Mesendoderm (in vitro differentiated cells): ENCODE data around the gene RNU1-3.
"Not testable (repeated sequence)": the region's sequence is repeated elsewhere in the genome, so short reads cannot be mapped to it uniquely, and the experiment has no call there.

ENCODE experiments used
- DNase-seq: peaks from one replicate; pipeline ENCODE4 v3.0.0; 2013
- H2AK5ac ChIP-seq: 2 replicates; pipeline ENCODE4 v1.6.1; 2013; ENCODE audit warnings: low read length, inconsistent platforms
- H2BK120ac ChIP-seq: 2 replicates; pipeline ENCODE4 v1.6.1; 2013; ENCODE audit warnings: low read depth, mild to moderate bottlenecking, low read length, moderate library complexity, mixed read lengths
- H2BK15ac ChIP-seq: replicated peaks from 2 replicates; pipeline ENCODE4 v1.6.1; 2013; ENCODE audit warnings: low read depth, mild to moderate bottlenecking, moderate library complexity
- H2BK5ac ChIP-seq: 2 replicates; pipeline ENCODE4 v1.6.1; 2013; ENCODE audit warnings: low read length, inconsistent platforms
- H3K18ac ChIP-seq: 2 replicates; pipeline ENCODE4 v1.6.1; 2013; ENCODE audit warnings: mild to moderate bottlenecking, low read length, mixed read lengths
- H3K23ac ChIP-seq: one replicate; pipeline ENCODE4 v1.6.1; 2013; ENCODE audit warnings: low read length
- H3K27ac ChIP-seq: 2 replicates; pipeline ENCODE4 v1.5.1; 2013; ENCODE audit warnings: low read depth, mild to moderate bottlenecking, inconsistent platforms, low read length, moderate library complexity
- H3K27me3 ChIP-seq: 2 replicates; pipeline ENCODE4 v1.6.1; 2013; ENCODE audit warnings: low read length, control low read depth, mild to moderate bottlenecking, inconsistent platforms; ENCODE audit not compliant: insufficient read depth, poor library complexity
- H3K36me3 ChIP-seq: 2 replicates; pipeline ENCODE4 v1.6.1; 2013; ENCODE audit warnings: low read length, inconsistent platforms; ENCODE audit not compliant: control insufficient read depth, insufficient read depth
- H3K4ac ChIP-seq: one replicate; pipeline ENCODE4 v1.6.1; 2013; ENCODE audit warnings: low read depth, mild to moderate bottlenecking, low read length, moderate library complexity
- H3K4me1 ChIP-seq: 2 replicates; pipeline ENCODE4 v1.6.1; 2013; ENCODE audit warnings: low read depth, low read length, inconsistent platforms; ENCODE audit not compliant: control insufficient read depth
- H3K4me2 ChIP-seq: 2 replicates; pipeline ENCODE4 v1.6.1; 2013; ENCODE audit warnings: low read length
- H3K4me3 ChIP-seq: 2 replicates; pipeline ENCODE4 v1.5.1; 2013; ENCODE audit warnings: mild to moderate bottlenecking, low read length
- H3K56ac ChIP-seq: one replicate; pipeline ENCODE4 v1.6.1; 2013; ENCODE audit warnings: low read length
- H3K79me1 ChIP-seq: 2 replicates; pipeline ENCODE4 v1.6.1; 2013; ENCODE audit warnings: low read length, inconsistent platforms
- H3K79me2 ChIP-seq: 2 replicates; pipeline ENCODE4 v1.6.1; 2013; ENCODE audit warnings: mild to moderate bottlenecking, low read length; ENCODE audit not compliant: control insufficient read depth, insufficient read depth
- H3K9ac ChIP-seq: 2 replicates; pipeline ENCODE4 v1.6.1; 2013; ENCODE audit warnings: low read length, inconsistent platforms
- H4K5ac ChIP-seq: one replicate; pipeline ENCODE4 v1.6.1; 2013; ENCODE audit warnings: low read length
- H4K8ac ChIP-seq: one replicate; pipeline ENCODE4 v1.6.1; 2013; ENCODE audit warnings: low read depth, mild to moderate bottlenecking, control low read depth, low read length, moderate library complexity
- WGBS: extraction: QIAGEN DNeasy Blood & Tissue Kit; methylation state at CpG from one replicate; pipeline ENCODE4 v1.1.7; 2013; ENCODE audit warnings: low lambda C conversion rate, missing lambda C conversion rate; ENCODE audit not compliant: insufficient coverage; ENCODE audit errors: extremely low coverage; 5-methylcytosine and 5-hydroxymethylcytosine counted together

The RNU1-3 gene

GRCh38 chr1:16630661-16631247 is 36.0 kb downstream of the RNU1-3 start:
- WGBS, result no CpG with 5 or more reads among the region's 36 CpGs
- no peak overlapping the region for H2BK120ac ChIP-seq

GRCh38 chr1:16629916-16630530 is 36.7 kb downstream of the RNU1-3 start:
- H3K36me3 ChIP-seq, result peaks cover 19% of the 10 kb centered on the region
- not testable (repeated sequence) for H3K27me3 ChIP-seq, H3K27ac ChIP-seq, H3K23ac ChIP-seq, H3K4me3 ChIP-seq, H4K8ac ChIP-seq, H3K4me2 ChIP-seq, H3K79me1 ChIP-seq, H2BK15ac ChIP-seq, DNase-seq, H3K56ac ChIP-seq, H3K18ac ChIP-seq, H3K4ac ChIP-seq, H2BK5ac ChIP-seq, H4K5ac ChIP-seq, H3K4me1 ChIP-seq, H2AK5ac ChIP-seq, H2BK120ac ChIP-seq, H3K9ac ChIP-seq, H3K79me2 ChIP-seq
- WGBS, result no CpG with 5 or more reads among the region's 21 CpGs

More at GRCh38 chr1:16630661-16631247, 36.0 kb downstream of the RNU1-3 start:
- no peak overlapping the region for H2BK15ac ChIP-seq
- no peak overlapping the region for H3K23ac ChIP-seq
- no peak overlapping the region for H2BK5ac ChIP-seq
- H4K8ac ChIP-seq, result no peak overlapping the region
- DNase-seq, result no peak
- H3K79me1 ChIP-seq, result no peaks in the 10 kb centered on the region
- H2AK5ac ChIP-seq, result no peak overlapping the region
- H3K9ac ChIP-seq, result no peak overlapping the region
- peaks cover 16% of the 10 kb centered on the region for H3K36me3 ChIP-seq
- no peak overlapping the region for H3K27ac ChIP-seq
- no peaks in the 10 kb centered on the region for H3K27me3 ChIP-seq
- H3K4me3 ChIP-seq, result no peak overlapping the region
- no peak overlapping the region for H3K18ac ChIP-seq
- no peaks in the 10 kb centered on the region for H3K79me2 ChIP-seq
- no peak overlapping the region for H3K56ac ChIP-seq
- H3K4me2 ChIP-seq, result no peak overlapping the region
- no peaks in the 10 kb centered on the region for H3K4me1 ChIP-seq
- H3K4ac ChIP-seq, result no peak overlapping the region
- no peak overlapping the region for H4K5ac ChIP-seq

- Histone ChIP-seq H2BK5ac (no peak overlapping the region), H4K5ac (no peak overlapping the region), H3K79me2 (no peaks in the 10 kb centered on the region), H2AK5ac (no peak overlapping the region), H2BK15ac (no peak overlapping the region), H3K4me3 (no peak overlapping the region), H3K27ac (no peak overlapping the region), H3K56ac (no peak overlapping the region), H3K36me3 (peaks cover 23% of the 10 kb centered on the region), H3K79me1 (no peaks in the 10 kb centered on the region), H3K23ac (no peak overlapping the region), H3K4me2 (no peak overlapping the region), H3K4ac (no peak overlapping the region), H2BK120ac (no peak overlapping the region), H3K18ac (no peak overlapping the region), H3K4me1 (no peaks in the 10 kb centered on the region), H3K9ac (no peak overlapping the region), H4K8ac (no peak overlapping the region), H3K27me3 (no peaks in the 10 kb centered on the region)
- no CpG with 5 or more reads among the region's 19 CpGs for whole genome bisulfite sequencing
- no peak for DNase-seq
Observed at GRCh38 chr1:16628361-16629111, 38.2 kb downstream of the RNU1-3 start.

GRCh38 chr1:16626409-16626983 is 40.3 kb downstream of the RNU1-3 start:
- not testable (repeated sequence) for H3K4ac ChIP-seq, H3K27ac ChIP-seq, H3K56ac ChIP-seq, H3K4me2 ChIP-seq, H2BK120ac ChIP-seq, H3K4me3 ChIP-seq, H2AK5ac ChIP-seq, H3K4me1 ChIP-seq, H3K79me2 ChIP-seq, H3K18ac ChIP-seq, H4K5ac ChIP-seq, DNase-seq, H3K23ac ChIP-seq, H2BK5ac ChIP-seq, H2BK15ac ChIP-seq, H3K9ac ChIP-seq, H4K8ac ChIP-seq, H3K27me3 ChIP-seq, H3K79me1 ChIP-seq
- no CpG with 5 or more reads among the region's 15 CpGs for WGBS
- H3K36me3 ChIP-seq, result peaks cover 14% of the 10 kb centered on the region

GRCh38 chr1:16625497-16626408 is 41.0 kb downstream of the RNU1-3 start:
- H3K79me1 ChIP-seq, result no peaks in the 10 kb centered on the region
- H2BK5ac ChIP-seq, result no peak overlapping the region
- DNase-seq, result no peak
- H3K23ac ChIP-seq, result no peak overlapping the region
- no peak overlapping the region for H3K18ac ChIP-seq
- H2BK120ac ChIP-seq, result no peak overlapping the region
- H3K79me2 ChIP-seq, result no peaks in the 10 kb centered on the region
- H3K27me3 ChIP-seq, result no peaks in the 10 kb centered on the region
- H3K4ac ChIP-seq, result no peak overlapping the region
- H3K4me1 ChIP-seq, result no peaks in the 10 kb centered on the region
- no peak overlapping the region for H3K9ac ChIP-seq
- no peak overlapping the region for H3K4me3 ChIP-seq
- H2AK5ac ChIP-seq, result no peak overlapping the region
- H2BK15ac ChIP-seq, result no peak overlapping the region
- no peak overlapping the region for H3K56ac ChIP-seq
- no peak overlapping the region for H3K4me2 ChIP-seq
- no peak overlapping the region for H4K5ac ChIP-seq
- peaks cover 14% of the 10 kb centered on the region for H3K36me3 ChIP-seq
- no CpG with 5 or more reads among the region's 25 CpGs for WGBS
- H3K27ac ChIP-seq, result no peak overlapping the region
- H4K8ac ChIP-seq, result no peak overlapping the region
